ENCODE data around the gene ADAMTS9.
A peak's percentile ranks its signal among the peaks of the same experiment; 100 is the strongest.

ADAMTS9 gene

GRCh38 chr3:64685331-64685799 lies 2.4 kb downstream of the ADAMTS9 start:
- Histone ChIP-seq H3K4me1 (ENCODE audit: control insufficient read depth, insufficient read depth, low read depth, low read length) (peaks cover 3% of the 10 kb centered on the region), H2BK120ac (ENCODE audit: low read depth, low read length) (peak overlapping the region; percentile 35), H2AFZ (ENCODE audit: low read depth, low read length) (peak overlapping the region; percentile 83), H4K8ac (ENCODE audit: low read length) (peak overlapping the region; percentile 66), H4K91ac (ENCODE audit: low read length) (no peak overlapping the region), H2BK5ac (ENCODE audit: low read depth, low read length, poor library complexity, severe bottlenecking) (no peak overlapping the region), H3K14ac (ENCODE audit: low read length in 2 of 2) (peak overlapping the region in 1 of 2 experiments; percentile 38), H3K27ac (ENCODE audit: low read length, poor library complexity, severe bottlenecking) (peak overlapping the region; percentile 65), H3K27me3 (ENCODE audit: control insufficient read depth in 1 of 2, insufficient read depth in 1 of 2, low read length in 2 of 2) (no peaks in the 10 kb centered on the region), H3K36me3 (ENCODE audit: control insufficient read depth in 1 of 2, insufficient read depth in 2 of 2, low read depth in 1 of 2, low read length in 2 of 2) (no peaks in the 10 kb centered on the region), H3K23ac (ENCODE audit: low read length in 2 of 2) (peak overlapping the region in 1 of 2 experiments; percentile 56), H3K4ac (ENCODE audit: low read depth in 1 of 2, low read length in 2 of 2) (peak overlapping the region; percentile 32 to 47), H3K4me2 (ENCODE audit: low read length, poor library complexity, severe bottlenecking) (peak overlapping the region; percentile 80), H3K9me3 (ENCODE audit: control insufficient read depth, low read length) (no peaks in the 10 kb centered on the region), H2BK15ac (ENCODE audit: low read depth, poor library complexity, severe bottlenecking) (peak overlapping the region; percentile 71), H2BK12ac (ENCODE audit: low read length in 2 of 2) (peak overlapping the region in 1 of 2 experiments; percentile 91), H3K18ac (ENCODE audit: low read depth in 1 of 2, low read length in 2 of 2) (peak overlapping the region; percentile 60 to 86), H3K79me1 (replicated peaks; ENCODE audit: low read length, poor library complexity, severe bottlenecking) (peaks cover 15% of the 10 kb centered on the region), H3K9ac (ENCODE audit: low read length) (peak overlapping the region; percentile 95), H2AK5ac (ENCODE audit: low read length, severe bottlenecking) (no peak overlapping the region), H3K4me3 (ENCODE audit: insufficient read depth in 1 of 2, low read depth in 1 of 2, low read length in 2 of 2) (peak overlapping the region; percentile 73 to 96)
- WGBS: under 1% methylated on average over 32 of the region's 32 CpGs
- peak; percentile 87 for DNase-seq

GRCh38 chr3:64684715-64685261 lies 3.0 kb downstream of the ADAMTS9 start:
- Histone ChIP-seq H3K4ac (ENCODE audit: low read depth in 1 of 2, low read length in 2 of 2) (no peak overlapping the region), H2BK5ac (ENCODE audit: low read depth, low read length, poor library complexity, severe bottlenecking) (no peak overlapping the region), H2AFZ (ENCODE audit: low read depth, low read length) (peak overlapping the region; percentile 20), H3K14ac (ENCODE audit: low read length in 2 of 2) (no peak overlapping the region), H3K36me3 (ENCODE audit: control insufficient read depth in 1 of 2, insufficient read depth in 2 of 2, low read depth in 1 of 2, low read length in 2 of 2) (peaks cover 0 to under 1% of the 10 kb centered on the region in 2 experiments), H3K18ac (ENCODE audit: low read depth in 1 of 2, low read length in 2 of 2) (no peak overlapping the region), H2BK12ac (ENCODE audit: low read length in 2 of 2) (no peak overlapping the region), H3K23ac (ENCODE audit: low read length in 2 of 2) (no peak overlapping the region), H3K4me1 (ENCODE audit: control insufficient read depth, insufficient read depth, low read depth, low read length) (peaks cover 3% of the 10 kb centered on the region), H3K9ac (ENCODE audit: low read length) (peak overlapping the region; percentile 95), H4K91ac (ENCODE audit: low read length) (no peak overlapping the region), H2BK15ac (ENCODE audit: low read depth, poor library complexity, severe bottlenecking) (no peak overlapping the region), H2BK120ac (ENCODE audit: low read depth, low read length) (peak overlapping the region; percentile 35), H3K27ac (ENCODE audit: low read length, poor library complexity, severe bottlenecking) (peak overlapping the region; percentile 65), H3K9me3 (ENCODE audit: control insufficient read depth, low read length) (no peaks in the 10 kb centered on the region), H2AK5ac (ENCODE audit: low read length, severe bottlenecking) (no peak overlapping the region), H3K79me1 (replicated peaks; ENCODE audit: low read length, poor library complexity, severe bottlenecking) (peaks cover 15% of the 10 kb centered on the region), H4K8ac (ENCODE audit: low read length) (peak overlapping the region; percentile 66), H3K27me3 (ENCODE audit: control insufficient read depth in 1 of 2, insufficient read depth in 1 of 2, low read length in 2 of 2) (no peaks in the 10 kb centered on the region), H3K4me2 (ENCODE audit: low read length, poor library complexity, severe bottlenecking) (peak overlapping the region; percentile 80), H3K4me3 (ENCODE audit: insufficient read depth in 1 of 2, low read depth in 1 of 2, low read length in 2 of 2) (peak overlapping the region; percentile 73 to 96)
- DNase-seq: peak; percentile 84
- WGBS: under 1% methylated on average over 16 of the region's 22 CpGs

GRCh38 chr3:64681827-64682226 lies 6.0 kb downstream of the ADAMTS9 start:
- H2BK5ac ChIP-seq (ENCODE audit: low read depth, low read length, poor library complexity, severe bottlenecking): no peak overlapping the region
- WGBS: 55% methylated on average over 3 of the region's 3 CpGs

GRCh38 chr3:64681015-64681414 lies 6.8 kb downstream of the ADAMTS9 start:
- 100% methylated on average over 5 of the region's 5 CpGs for WGBS
- Histone ChIP-seq H3K4me1 (ENCODE audit: control insufficient read depth, insufficient read depth, low read depth, low read length) (no peaks in the 10 kb centered on the region), H3K27ac (ENCODE audit: low read length, poor library complexity, severe bottlenecking) (no peak overlapping the region), H2AK5ac (ENCODE audit: low read length, severe bottlenecking) (no peak overlapping the region), H3K36me3 (ENCODE audit: control insufficient read depth in 1 of 2, insufficient read depth in 2 of 2, low read depth in 1 of 2, low read length in 2 of 2) (peaks cover 3 to 4% of the 10 kb centered on the region in 2 experiments), H4K8ac (ENCODE audit: low read length) (no peak overlapping the region), H3K14ac (ENCODE audit: low read length in 2 of 2) (no peak overlapping the region), H2BK15ac (ENCODE audit: low read depth, poor library complexity, severe bottlenecking) (no peak overlapping the region), H3K4me2 (ENCODE audit: low read length, poor library complexity, severe bottlenecking) (no peak overlapping the region), H3K27me3 (ENCODE audit: control insufficient read depth in 1 of 2, insufficient read depth in 1 of 2, low read length in 2 of 2) (no peaks in the 10 kb centered on the region), H2AFZ (ENCODE audit: low read depth, low read length) (no peak overlapping the region), H3K9ac (ENCODE audit: low read length) (no peak overlapping the region), H3K18ac (ENCODE audit: low read depth in 1 of 2, low read length in 2 of 2) (no peak overlapping the region), H3K9me3 (ENCODE audit: control insufficient read depth, low read length) (no peaks in the 10 kb centered on the region), H2BK5ac (ENCODE audit: low read depth, low read length, poor library complexity, severe bottlenecking) (no peak overlapping the region), H3K4me3 (ENCODE audit: insufficient read depth in 1 of 2, low read depth in 1 of 2, low read length in 2 of 2) (no peak overlapping the region), H4K91ac (ENCODE audit: low read length) (no peak overlapping the region), H3K23ac (ENCODE audit: low read length in 2 of 2) (no peak overlapping the region), H2BK120ac (ENCODE audit: low read depth, low read length) (no peak overlapping the region), H2BK12ac (ENCODE audit: low read length in 2 of 2) (no peak overlapping the region), H3K79me1 (replicated peaks; ENCODE audit: low read length, poor library complexity, severe bottlenecking) (peaks cover 21% of the 10 kb centered on the region), H3K4ac (ENCODE audit: low read depth in 1 of 2, low read length in 2 of 2) (no peak overlapping the region)
- DNase-seq: no peak

More at GRCh38 chr3:64681827-64682226, 6.0 kb downstream of the ADAMTS9 start:
- Histone ChIP-seq H4K91ac (ENCODE audit: low read length) (no peak overlapping the region), H3K14ac (ENCODE audit: low read length in 2 of 2) (no peak overlapping the region), H3K9ac (ENCODE audit: low read length) (no peak overlapping the region), H2BK120ac (ENCODE audit: low read depth, low read length) (no peak overlapping the region), H2AK5ac (ENCODE audit: low read length, severe bottlenecking) (no peak overlapping the region), H3K79me1 (replicated peaks; ENCODE audit: low read length, poor library complexity, severe bottlenecking) (peaks cover 21% of the 10 kb centered on the region), H3K4me3 (ENCODE audit: insufficient read depth in 1 of 2, low read depth in 1 of 2, low read length in 2 of 2) (no peak overlapping the region), H3K18ac (ENCODE audit: low read depth in 1 of 2, low read length in 2 of 2) (no peak overlapping the region), H3K4ac (ENCODE audit: low read depth in 1 of 2, low read length in 2 of 2) (no peak overlapping the region), H4K8ac (ENCODE audit: low read length) (no peak overlapping the region), H3K36me3 (ENCODE audit: control insufficient read depth in 1 of 2, insufficient read depth in 2 of 2, low read depth in 1 of 2, low read length in 2 of 2) (peaks cover 3 to 4% of the 10 kb centered on the region in 2 experiments), H3K4me1 (ENCODE audit: control insufficient read depth, insufficient read depth, low read depth, low read length) (no peaks in the 10 kb centered on the region), H2AFZ (ENCODE audit: low read depth, low read length) (no peak overlapping the region), H3K4me2 (ENCODE audit: low read length, poor library complexity, severe bottlenecking) (no peak overlapping the region), H3K27ac (ENCODE audit: low read length, poor library complexity, severe bottlenecking) (no peak overlapping the region), H3K9me3 (ENCODE audit: control insufficient read depth, low read length) (no peaks in the 10 kb centered on the region), H3K27me3 (ENCODE audit: control insufficient read depth in 1 of 2, insufficient read depth in 1 of 2, low read length in 2 of 2) (no peaks in the 10 kb centered on the region), H3K23ac (ENCODE audit: low read length in 2 of 2) (no peak overlapping the region), H2BK15ac (ENCODE audit: low read depth, poor library complexity, severe bottlenecking) (no peak overlapping the region), H2BK12ac (ENCODE audit: low read length in 2 of 2) (no peak overlapping the region)
- DNase-seq: no peak
